Esophagus (tissue), 2 donors: ENCODE measurements around the gene NUDT2. TPM values are rescaled to one million over a fixed set of nuclear protein-coding genes. Genes with fewer than 3 reads are reported as not detected.

ENCODE experiments used
- H3K27ac ChIP-seq, 2 donors: one replicate each; pipeline ENCODE4 v1.5.1; 2013; ENCODE audit warnings: low read depth in 2 of 2, mild to moderate bottlenecking in 2 of 2, inconsistent platforms in 1 of 2, low read length in 1 of 2, moderate library complexity in 1 of 2
- H3K27me3 ChIP-seq, 2 donors: one replicate each; pipeline ENCODE4 v1.6.1; 2013; ENCODE audit warnings: low read length in 2 of 2, control low read depth in 1 of 2, mild to moderate bottlenecking in 1 of 2; ENCODE audit not compliant: insufficient read depth in 2 of 2, control insufficient read depth in 1 of 2
- H3K36me3 ChIP-seq, 2 donors: one replicate each; pipeline ENCODE4 v1.6.1; 2013; ENCODE audit warnings: low read length in 1 of 2; ENCODE audit not compliant: control insufficient read depth in 2 of 2, insufficient read depth in 2 of 2
- H3K4me1 ChIP-seq, 2 donors: one replicate each; pipeline ENCODE4 v1.6.1; 2013; ENCODE audit warnings: low read length in 1 of 2; ENCODE audit not compliant: control insufficient read depth in 2 of 2, insufficient read depth in 2 of 2
- H3K4me3 ChIP-seq, 2 donors: one replicate each; pipeline ENCODE4 v1.5.1; 2013; ENCODE audit warnings: low read length in 2 of 2, mild to moderate bottlenecking in 2 of 2, low read depth in 1 of 2, moderate library complexity in 1 of 2
- H3K9me3 ChIP-seq, 2 donors: one replicate each; pipeline ENCODE4 v1.6.1; 2013; ENCODE audit warnings: mild to moderate bottlenecking in 2 of 2, low read depth in 1 of 2, low read length in 1 of 2, moderate library complexity in 1 of 2; ENCODE audit not compliant: control insufficient read depth in 2 of 2, insufficient read depth in 1 of 2
- WGBS, 2 donors: extraction: QIAGEN DNeasy Blood & Tissue Kit; methylation state at CpG; one replicate each; pipeline ENCODE4 v1.1.7; 2013; 5-methylcytosine and 5-hydroxymethylcytosine counted together
- polyA plus RNA-seq, 2 donors: library from polyadenylated mRNA; stranded (reverse); fragments of 200-250 nt; gene quantifications; one replicate each; pipeline ENCODE4 v1.2.3, GENCODE V29; 2013
- donor health status: healthy with polysubstance abuse.
- donor health status: Bipolar disorder and iron deficiency.

NUDT2 gene
- polyA plus RNA-seq, 2 donors = 17.3 to 35.2 TPM

GRCh38 chr9:34374905-34375552, 45.7 kb downstream of the NUDT2 start:
- Histone ChIP-seq H3K27ac (peak overlapping the region; percentile 14 to 51), H3K27me3 (no peaks in the 10 kb centered on the region), H3K4me1 (peaks cover 4 to 11% of the 10 kb centered on the region in 2 donors), H3K4me3 (no peak overlapping the region), H3K36me3 (peaks cover 0 to 20% of the 10 kb centered on the region in 2 donors), H3K9me3 (peaks cover 0 to 4% of the 10 kb centered on the region in 2 donors)
- 38 to 50% methylated on average over 5 of the region's 5 CpGs for whole genome bisulfite sequencing, 2 donors

- Histone ChIP-seq H3K27ac (peak overlapping the region; percentile 28 to 78), H3K4me1 (peaks cover 7 to 18% of the 10 kb centered on the region in 2 donors), H3K27me3 (no peaks in the 10 kb centered on the region), H3K9me3 (peaks cover 0 to 4% of the 10 kb centered on the region in 2 donors), H3K36me3 (peaks cover 0 to 15% of the 10 kb centered on the region in 2 donors), H3K4me3 (peak overlapping the region; percentile 66 to 69)
- WGBS, 2 donors = 9% methylated on average over 22 of the region's 22 CpGs
These were observed 46.7 kb downstream of the NUDT2 start for GRCh38 chr9:34375901-34376595.

GRCh38 chr9:34376596-34377403, 47.4 kb downstream of the NUDT2 start, which contains the start of gene MYORG:
Gene MYORG (minus strand): TSS chr9:34376898. CDS start chr9:34372943, 3,955 bp downstream.
- Histone ChIP-seq H3K27ac (peak within 1 kb of the TSS; percentile 35 to 78), H3K36me3 (peaks cover 0 to 8% of the 10 kb centered on the region in 2 donors), H3K4me1 (peaks cover 12 to 20% of the 10 kb centered on the region in 2 donors), H3K4me3 (peak within 1 kb of the TSS; percentile 66 to 69), H3K27me3 (no peaks in the 10 kb centered on the region), H3K9me3 (no peaks in the 10 kb centered on the region)
- WGBS, 2 donors = 0 to 1% methylated on average over 48 to 54 of the region's 54 CpGs

GRCh38 chr9:34377404-34377746, 48.0 kb downstream of the NUDT2 start:
- H3K27ac ChIP-seq = peak overlapping the region; percentile 35 to 63
- WGBS, 2 donors = 5 to 6% methylated on average over 21 of the region's 21 CpGs
- no peaks in the 10 kb centered on the region for H3K27me3 ChIP-seq
- H3K4me1 ChIP-seq = peaks cover 12 to 19% of the 10 kb centered on the region in 2 donors
- H3K36me3 ChIP-seq = peaks cover 0 to 2% of the 10 kb centered on the region in 2 donors
- H3K4me3 ChIP-seq = peak overlapping the region; percentile 66 to 69
- H3K9me3 ChIP-seq = no peaks in the 10 kb centered on the region

GRCh38 chr9:34378376-34379060, 49.1 kb downstream of the NUDT2 start:
- Histone ChIP-seq H3K4me3 (no peak overlapping the region), H3K4me1 (peaks cover 12 to 16% of the 10 kb centered on the region in 2 donors), H3K27ac (no peak overlapping the region), H3K36me3 (no peaks in the 10 kb centered on the region), H3K9me3 (no peaks in the 10 kb centered on the region), H3K27me3 (no peaks in the 10 kb centered on the region)
- WGBS, 2 donors = 95 to 98% methylated on average over 3 of the region's 3 CpGs

GRCh38 chr9:34379334-34380033, 50.1 kb downstream of the NUDT2 start:
- no peaks in the 10 kb centered on the region for H3K36me3 ChIP-seq
- peak overlapping the region; percentile 35 to 57 for H3K4me3 ChIP-seq
- peaks cover 12 to 19% of the 10 kb centered on the region in 2 donors for H3K4me1 ChIP-seq
- H3K27ac ChIP-seq = peak overlapping the region; percentile 14 to 63
- no peaks in the 10 kb centered on the region for H3K9me3 ChIP-seq
- WGBS, 2 donors = 7 to 9% methylated on average over 35 of the region's 35 CpGs
- no peaks in the 10 kb centered on the region for H3K27me3 ChIP-seq

GRCh38 chr9:34380034-34380510, 50.7 kb downstream of the NUDT2 start:
- peaks cover 12 to 17% of the 10 kb centered on the region in 2 donors for H3K4me1 ChIP-seq
- H3K9me3 ChIP-seq = no peaks in the 10 kb centered on the region
- WGBS, 2 donors = 32 to 37% methylated on average over 24 of the region's 24 CpGs
- peak overlapping the region; percentile 35 to 57 for H3K4me3 ChIP-seq
- H3K27me3 ChIP-seq = no peaks in the 10 kb centered on the region
- peak overlapping the region in 1 of 2 donors; percentile 63 for H3K27ac ChIP-seq
- H3K36me3 ChIP-seq = no peaks in the 10 kb centered on the region

GRCh38 chr9:34380511-34381315, 51.3 kb downstream of the NUDT2 start:
- H3K27me3 ChIP-seq = no peaks in the 10 kb centered on the region
- H3K9me3 ChIP-seq = no peaks in the 10 kb centered on the region
- peaks cover 12 to 16% of the 10 kb centered on the region in 2 donors for H3K4me1 ChIP-seq
- H3K4me3 ChIP-seq = peak overlapping the region; percentile 35 to 55
- peak overlapping the region in 1 of 2 donors; percentile 63 for H3K27ac ChIP-seq
- H3K36me3 ChIP-seq = no peaks in the 10 kb centered on the region
- WGBS, 2 donors = 3 to 4% methylated on average over 55 to 59 of the region's 59 CpGs
